ENCODE measurements around the gene CACNA2D1.

CACNA2D1 gene

GRCh38 chr7:82343716-82344115 lies 99.9 kb downstream of the CACNA2D1 start:
- TF ChIP-seq TAF1 (IDR thresholded peaks at IDR 0.05; ENCODE audit: borderline replicate concordance, insufficient read depth, low read length) (no peak), POLR2AphosphoS5 (IDR thresholded peaks at IDR 0.05; ENCODE audit: low read depth, low read length) (no peak), SIN3A (IDR thresholded peaks at IDR 0.05; ENCODE audit: borderline replicate concordance, insufficient read depth, low read length) (no peak), REST (IDR thresholded peaks at IDR 0.05; ENCODE audit: insufficient read depth in 1 of 2, low read depth in 2 of 2, low read length in 2 of 2) (no peak), FOXP2 (optimal IDR thresholded peaks at IDR 0.05; ENCODE audit: borderline replicate concordance, extremely low read depth, extremely low read length, insufficient read depth) (no peak)

- TF ChIP-seq POLR2AphosphoS5 (IDR thresholded peaks at IDR 0.05; ENCODE audit: low read depth, low read length) (no peak), SIN3A (IDR thresholded peaks at IDR 0.05; ENCODE audit: borderline replicate concordance, insufficient read depth, low read length) (no peak), TAF1 (IDR thresholded peaks at IDR 0.05; ENCODE audit: borderline replicate concordance, insufficient read depth, low read length) (no peak), REST (IDR thresholded peaks at IDR 0.05; ENCODE audit: insufficient read depth in 1 of 2, low read depth in 2 of 2, low read length in 2 of 2) (no peak), FOXP2 (optimal IDR thresholded peaks at IDR 0.05; ENCODE audit: borderline replicate concordance, extremely low read depth, extremely low read length, insufficient read depth) (no peak)
These were observed 103.6 kb downstream of the CACNA2D1 start for GRCh38 chr7:82339958-82340357.

- no peak for TF ChIP-seq REST (IDR thresholded peaks at IDR 0.05; ENCODE audit: insufficient read depth in 1 of 2, low read depth in 2 of 2, low read length in 2 of 2)
- TF ChIP-seq TAF1 (IDR thresholded peaks at IDR 0.05; ENCODE audit: borderline replicate concordance, insufficient read depth, low read length), result no peak
- no peak for TF ChIP-seq SIN3A (IDR thresholded peaks at IDR 0.05; ENCODE audit: borderline replicate concordance, insufficient read depth, low read length)
- no peak for TF ChIP-seq FOXP2 (optimal IDR thresholded peaks at IDR 0.05; ENCODE audit: borderline replicate concordance, extremely low read depth, extremely low read length, insufficient read depth)
- TF ChIP-seq POLR2AphosphoS5 (IDR thresholded peaks at IDR 0.05; ENCODE audit: low read depth, low read length), result no peak
These were observed 107.7 kb downstream of the CACNA2D1 start for GRCh38 chr7:82335927-82336326.

GRCh38 chr7:82335001-82335400 lies 108.6 kb downstream of the CACNA2D1 start:
- TF ChIP-seq POLR2AphosphoS5 (IDR thresholded peaks at IDR 0.05; ENCODE audit: low read depth, low read length), result no peak
- no peak for TF ChIP-seq SIN3A (IDR thresholded peaks at IDR 0.05; ENCODE audit: borderline replicate concordance, insufficient read depth, low read length)
- TF ChIP-seq REST (IDR thresholded peaks at IDR 0.05; ENCODE audit: insufficient read depth in 1 of 2, low read depth in 2 of 2, low read length in 2 of 2), result no peak

- no peak for TF ChIP-seq FOXP2 (optimal IDR thresholded peaks at IDR 0.05; ENCODE audit: borderline replicate concordance, extremely low read depth, extremely low read length, insufficient read depth)
- TF ChIP-seq POLR2AphosphoS5 (IDR thresholded peaks at IDR 0.05; ENCODE audit: low read depth, low read length), result no peak
- no peak for TF ChIP-seq REST (IDR thresholded peaks at IDR 0.05; ENCODE audit: insufficient read depth in 1 of 2, low read depth in 2 of 2, low read length in 2 of 2)
- no peak for TF ChIP-seq SIN3A (IDR thresholded peaks at IDR 0.05; ENCODE audit: borderline replicate concordance, insufficient read depth, low read length)
- no peak for TF ChIP-seq TAF1 (IDR thresholded peaks at IDR 0.05; ENCODE audit: borderline replicate concordance, insufficient read depth, low read length)
These were observed 112.3 kb downstream of the CACNA2D1 start for GRCh38 chr7:82331234-82331633.
